Measurements from ENCODE around the gene TNRC6C.

Gene TNRC6C

DNA sequence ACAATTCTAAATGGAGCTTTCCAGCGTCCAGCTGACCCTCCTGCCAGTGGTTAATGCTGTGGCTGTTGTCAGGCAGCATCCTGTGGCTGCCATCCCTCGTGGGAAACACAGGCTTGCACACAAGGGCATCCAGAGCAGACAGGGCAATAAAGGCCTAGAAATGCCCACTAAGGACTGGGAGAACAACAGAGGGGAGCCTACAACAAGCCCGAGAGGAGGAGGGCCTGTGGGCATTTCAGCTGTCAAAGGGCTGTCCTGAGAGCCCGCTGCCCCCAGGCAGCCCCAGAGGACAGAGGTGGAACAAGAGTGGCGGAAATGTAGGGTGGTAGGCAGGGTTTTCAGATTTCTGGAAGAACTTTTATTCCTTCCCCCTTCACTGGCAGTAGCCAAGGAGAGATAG lies 81.1 kb downstream of the TNRC6C start:
- peaks cover 36% of the 10 kb centered on the region for H3K36me3 ChIP-seq (ENCODE audit: insufficient read depth, low read length)
- H3K27me3 ChIP-seq (ENCODE audit: insufficient read depth, low read length), result no peaks in the 10 kb centered on the region
- no peak overlapping the region for H3K4me3 ChIP-seq (ENCODE audit: low read length)
- no peaks in the 10 kb centered on the region for H3K9me3 ChIP-seq (ENCODE audit: low read length)
- H3K4me1 ChIP-seq (ENCODE audit: insufficient read depth, low read length), result no peaks in the 10 kb centered on the region
- no peak overlapping the region for H2AFZ ChIP-seq (ENCODE audit: low read depth, low read length)

DNA sequence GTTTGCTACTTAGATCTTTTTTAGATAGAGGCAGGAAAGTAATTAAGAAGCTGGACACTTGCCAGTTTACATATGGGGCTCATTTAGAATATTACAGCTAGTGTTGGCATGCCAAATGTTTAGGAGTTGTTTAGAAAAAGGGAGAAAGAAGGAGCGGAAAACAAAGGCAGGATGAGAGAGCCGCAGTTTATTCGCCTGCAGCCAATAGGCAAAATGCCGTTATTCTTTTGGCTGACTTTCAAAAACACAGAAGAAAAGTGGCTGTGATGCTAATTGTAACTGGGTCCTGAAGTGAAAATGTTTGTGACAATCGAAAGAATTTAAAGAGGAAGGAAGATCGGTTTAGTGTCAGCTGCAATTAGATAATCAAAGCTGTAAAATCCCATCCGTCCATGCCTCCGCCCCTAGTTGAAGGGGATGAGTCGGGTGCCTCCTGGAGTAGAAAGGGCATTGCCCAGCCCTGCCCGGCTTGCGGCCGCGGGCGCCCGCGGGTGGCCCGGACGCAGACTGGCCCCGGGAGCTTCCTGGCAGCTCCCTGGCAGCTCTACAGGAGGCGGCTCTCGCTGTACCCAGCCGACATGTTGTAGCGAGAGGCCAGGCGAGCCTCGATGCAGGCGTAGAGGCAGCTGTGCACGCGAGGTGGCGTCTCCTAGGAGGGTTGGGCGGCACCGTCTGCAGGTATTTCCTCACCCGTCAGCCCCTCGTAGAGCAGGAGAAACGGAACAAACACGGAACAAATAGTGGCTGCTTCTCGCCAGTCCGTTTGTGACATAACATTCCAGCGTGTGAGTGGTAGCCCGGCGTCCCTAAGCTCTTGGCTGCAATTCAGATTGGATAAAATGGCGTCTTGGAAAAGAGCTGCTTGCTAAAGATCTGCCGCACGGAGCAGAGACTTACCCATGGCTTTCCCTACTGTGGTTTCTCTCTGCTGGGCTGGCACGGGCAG lies 82.2 kb downstream of the TNRC6C start:
- H3K4me3 ChIP-seq (ENCODE audit: low read length), result no peak overlapping the region

DNA sequence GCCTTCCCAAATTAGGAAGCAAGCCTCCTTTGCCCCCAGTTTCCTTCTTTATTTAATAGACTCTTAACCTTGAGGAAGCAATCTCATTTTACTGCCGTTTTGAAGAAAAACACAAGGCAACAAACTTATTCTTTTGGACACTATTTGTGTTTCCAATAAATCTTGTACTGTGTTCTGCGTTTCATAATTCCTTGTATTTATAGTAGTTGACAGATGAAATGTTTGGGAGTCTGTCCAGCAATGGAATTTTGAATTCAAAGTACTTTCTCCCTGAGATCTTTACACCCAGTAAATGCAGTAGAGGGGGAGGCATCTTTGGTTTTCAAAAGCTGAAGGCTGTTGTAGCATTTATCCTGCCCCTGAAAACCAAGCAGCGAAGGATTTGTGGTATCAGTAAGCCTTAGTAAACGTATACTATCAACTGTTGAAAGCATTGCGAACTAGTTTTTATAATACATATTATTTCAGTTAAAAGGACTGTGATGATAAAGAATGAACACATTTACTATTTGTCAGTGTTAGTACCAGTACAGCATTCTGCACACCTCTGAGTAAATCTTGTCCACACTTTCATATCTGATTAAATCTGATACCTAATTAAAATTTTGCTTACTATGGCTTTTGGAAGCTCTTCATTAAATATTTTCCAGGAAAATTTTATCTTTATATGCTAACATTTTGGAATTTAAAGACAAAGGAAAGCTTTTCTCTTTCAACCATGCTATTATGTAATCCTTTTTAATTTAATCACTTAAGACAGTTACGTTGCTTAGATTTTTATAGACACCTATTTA lies 83.1 kb downstream of the TNRC6C start:
- Histone ChIP-seq H3K27me3 (ENCODE audit: insufficient read depth, low read length) (no peaks in the 10 kb centered on the region), H3K4me1 (ENCODE audit: insufficient read depth, low read length) (no peaks in the 10 kb centered on the region), H3K9me3 (ENCODE audit: low read length) (peaks cover 8% of the 10 kb centered on the region), H2AFZ (ENCODE audit: low read depth, low read length) (no peak overlapping the region), H3K36me3 (ENCODE audit: insufficient read depth, low read length) (peaks cover 32% of the 10 kb centered on the region), H3K4me3 (ENCODE audit: low read length) (no peak overlapping the region)

More for the DNA sequence above, 82.2 kb downstream of the TNRC6C start:
- H3K36me3 ChIP-seq (ENCODE audit: insufficient read depth, low read length), result peaks cover 34% of the 10 kb centered on the region
- H3K27me3 ChIP-seq (ENCODE audit: insufficient read depth, low read length), result no peaks in the 10 kb centered on the region
- H3K9me3 ChIP-seq (ENCODE audit: low read length), result peaks cover 8% of the 10 kb centered on the region
- no peaks in the 10 kb centered on the region for H3K4me1 ChIP-seq (ENCODE audit: insufficient read depth, low read length)
- no peak overlapping the region for H2AFZ ChIP-seq (ENCODE audit: low read depth, low read length)

DNA sequence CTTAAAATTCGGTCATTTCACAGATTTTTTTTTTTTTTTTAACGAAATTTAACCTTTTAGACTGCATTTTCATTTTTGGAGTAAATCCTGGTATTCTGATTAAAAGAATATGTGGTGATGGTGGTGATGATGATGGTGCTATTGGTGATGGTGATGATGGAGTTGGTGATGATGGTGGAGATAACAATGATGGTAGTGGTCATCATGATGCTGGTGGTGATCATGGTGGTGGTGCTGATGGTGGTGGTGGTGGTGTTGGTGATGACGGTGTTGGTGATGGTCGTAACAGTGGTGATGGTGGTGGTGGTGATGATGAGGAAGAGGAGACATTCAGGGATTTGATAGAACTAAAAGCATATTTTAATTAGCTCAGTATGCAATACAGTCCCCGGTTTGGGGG lies 84.0 kb downstream of the TNRC6C start:
- Histone ChIP-seq H3K4me3 (ENCODE audit: low read length) (no peak overlapping the region), H3K4me1 (ENCODE audit: insufficient read depth, low read length) (no peaks in the 10 kb centered on the region), H3K9me3 (ENCODE audit: low read length) (peaks cover 8% of the 10 kb centered on the region), H2AFZ (ENCODE audit: low read depth, low read length) (no peak overlapping the region), H3K36me3 (ENCODE audit: insufficient read depth, low read length) (peaks cover 25% of the 10 kb centered on the region), H3K27me3 (ENCODE audit: insufficient read depth, low read length) (no peaks in the 10 kb centered on the region)

DNA sequence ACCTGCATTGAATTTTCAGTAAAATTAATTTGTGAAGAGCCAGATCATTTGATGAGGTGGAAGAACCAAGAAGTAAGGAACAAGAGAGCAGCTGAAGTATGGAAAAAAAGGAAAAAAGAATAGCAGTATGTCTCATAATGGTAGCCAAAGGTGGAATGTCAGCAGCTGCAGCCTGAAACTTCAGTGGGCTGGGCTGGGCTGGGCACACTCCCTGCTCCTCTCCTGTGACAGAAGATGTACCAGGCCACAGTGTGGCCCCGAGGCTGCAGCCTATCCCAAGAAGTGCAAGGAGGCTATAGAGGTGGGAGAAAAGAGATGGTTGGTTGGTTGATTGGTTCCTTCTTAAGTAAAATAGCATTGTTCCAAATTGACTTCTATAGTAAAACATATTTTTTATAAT lies 84.5 kb downstream of the TNRC6C start:
- Histone ChIP-seq H2AFZ (ENCODE audit: low read depth, low read length) (no peak overlapping the region), H3K27me3 (ENCODE audit: insufficient read depth, low read length) (no peaks in the 10 kb centered on the region), H3K4me3 (ENCODE audit: low read length) (no peak overlapping the region), H3K36me3 (ENCODE audit: insufficient read depth, low read length) (peaks cover 25% of the 10 kb centered on the region), H3K4me1 (ENCODE audit: insufficient read depth, low read length) (no peaks in the 10 kb centered on the region), H3K9me3 (ENCODE audit: low read length) (peaks cover 8% of the 10 kb centered on the region)

DNA sequence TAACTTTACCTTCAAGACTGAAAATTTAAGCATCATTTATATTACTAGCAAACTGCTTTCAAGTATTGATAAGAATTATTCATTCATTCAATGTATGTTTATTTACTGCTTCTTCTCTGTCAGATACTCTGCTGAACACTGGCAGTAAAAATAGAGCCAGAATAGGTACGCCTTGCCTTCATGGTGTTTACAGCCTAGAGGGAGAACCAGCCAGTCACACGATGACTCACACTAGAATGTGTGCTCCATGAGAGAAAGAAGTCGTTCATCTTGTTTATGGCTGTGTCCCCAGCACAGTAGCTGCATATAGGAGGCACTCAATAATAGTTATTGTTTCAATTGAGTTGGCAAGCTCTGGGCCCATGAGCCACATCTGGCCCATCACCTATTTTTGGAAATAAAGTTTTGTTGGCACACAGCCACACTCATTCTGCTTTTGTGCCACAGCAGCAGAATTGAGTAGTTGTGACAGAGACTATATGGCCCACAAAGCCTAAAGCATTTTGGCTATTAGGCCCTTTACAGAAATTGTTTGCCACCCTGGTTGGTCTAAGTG lies 85.9 kb downstream of the TNRC6C start:
- H2AFZ ChIP-seq (ENCODE audit: low read depth, low read length), result no peak overlapping the region
- H3K4me1 ChIP-seq (ENCODE audit: insufficient read depth, low read length), result no peaks in the 10 kb centered on the region
- no peak overlapping the region for H3K4me3 ChIP-seq (ENCODE audit: low read length)
- H3K36me3 ChIP-seq (ENCODE audit: insufficient read depth, low read length), result peaks cover 29% of the 10 kb centered on the region
- H3K27me3 ChIP-seq (ENCODE audit: insufficient read depth, low read length), result no peaks in the 10 kb centered on the region
- H3K9me3 ChIP-seq (ENCODE audit: low read length), result peaks cover 8% of the 10 kb centered on the region

DNA sequence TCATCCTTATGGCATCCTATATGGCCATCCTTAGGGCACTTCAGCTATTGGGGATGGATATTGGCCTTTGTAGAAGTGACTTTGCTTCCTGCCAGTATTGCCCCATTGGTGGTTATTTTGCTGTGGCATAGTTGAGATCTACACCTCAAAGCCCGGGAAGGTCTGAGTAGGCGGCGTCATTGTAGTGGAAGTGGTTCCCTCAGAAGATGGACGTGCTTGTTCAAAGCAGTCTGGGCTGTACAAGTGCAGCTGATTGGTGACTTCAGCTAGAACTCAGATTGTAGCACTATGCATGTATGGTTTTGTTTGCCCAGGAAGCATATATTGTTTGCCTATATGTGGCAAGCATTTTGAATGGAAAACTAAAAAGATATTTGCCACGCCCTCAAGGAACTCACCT lies 86.8 kb downstream of the TNRC6C start:
- Histone ChIP-seq H3K27me3 (ENCODE audit: insufficient read depth, low read length) (no peaks in the 10 kb centered on the region), H3K9me3 (ENCODE audit: low read length) (peaks cover 8% of the 10 kb centered on the region), H3K4me1 (ENCODE audit: insufficient read depth, low read length) (no peaks in the 10 kb centered on the region), H2AFZ (ENCODE audit: low read depth, low read length) (no peak overlapping the region), H3K36me3 (ENCODE audit: insufficient read depth, low read length) (peaks cover 38% of the 10 kb centered on the region), H3K4me3 (ENCODE audit: low read length) (no peak overlapping the region)

DNA sequence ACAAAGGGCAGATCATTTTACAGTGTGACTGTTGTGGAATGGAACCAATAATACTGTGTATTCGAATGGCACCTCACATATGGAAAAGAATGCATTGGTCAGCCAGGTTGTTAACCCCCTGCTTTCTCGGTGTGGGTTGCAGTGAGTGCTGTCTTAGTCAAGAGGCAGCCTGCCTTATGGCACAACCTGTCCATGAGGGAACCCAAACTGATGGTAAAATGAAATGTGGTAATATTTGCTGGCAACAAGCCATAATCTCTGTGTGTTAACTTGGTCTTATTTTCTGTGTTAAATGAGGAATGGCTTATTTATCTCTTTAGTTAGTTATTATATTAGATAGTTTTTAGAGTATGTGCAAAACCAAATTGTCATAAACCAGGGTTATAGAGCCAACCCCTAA lies 88.4 kb downstream of the TNRC6C start:
- Histone ChIP-seq H3K9me3 (ENCODE audit: low read length) (peaks cover 8% of the 10 kb centered on the region), H3K4me3 (ENCODE audit: low read length) (no peak overlapping the region), H3K4me1 (ENCODE audit: insufficient read depth, low read length) (no peaks in the 10 kb centered on the region), H3K36me3 (ENCODE audit: insufficient read depth, low read length) (peaks cover 52% of the 10 kb centered on the region), H2AFZ (ENCODE audit: low read depth, low read length) (no peak overlapping the region), H3K27me3 (ENCODE audit: insufficient read depth, low read length) (no peaks in the 10 kb centered on the region)

DNA sequence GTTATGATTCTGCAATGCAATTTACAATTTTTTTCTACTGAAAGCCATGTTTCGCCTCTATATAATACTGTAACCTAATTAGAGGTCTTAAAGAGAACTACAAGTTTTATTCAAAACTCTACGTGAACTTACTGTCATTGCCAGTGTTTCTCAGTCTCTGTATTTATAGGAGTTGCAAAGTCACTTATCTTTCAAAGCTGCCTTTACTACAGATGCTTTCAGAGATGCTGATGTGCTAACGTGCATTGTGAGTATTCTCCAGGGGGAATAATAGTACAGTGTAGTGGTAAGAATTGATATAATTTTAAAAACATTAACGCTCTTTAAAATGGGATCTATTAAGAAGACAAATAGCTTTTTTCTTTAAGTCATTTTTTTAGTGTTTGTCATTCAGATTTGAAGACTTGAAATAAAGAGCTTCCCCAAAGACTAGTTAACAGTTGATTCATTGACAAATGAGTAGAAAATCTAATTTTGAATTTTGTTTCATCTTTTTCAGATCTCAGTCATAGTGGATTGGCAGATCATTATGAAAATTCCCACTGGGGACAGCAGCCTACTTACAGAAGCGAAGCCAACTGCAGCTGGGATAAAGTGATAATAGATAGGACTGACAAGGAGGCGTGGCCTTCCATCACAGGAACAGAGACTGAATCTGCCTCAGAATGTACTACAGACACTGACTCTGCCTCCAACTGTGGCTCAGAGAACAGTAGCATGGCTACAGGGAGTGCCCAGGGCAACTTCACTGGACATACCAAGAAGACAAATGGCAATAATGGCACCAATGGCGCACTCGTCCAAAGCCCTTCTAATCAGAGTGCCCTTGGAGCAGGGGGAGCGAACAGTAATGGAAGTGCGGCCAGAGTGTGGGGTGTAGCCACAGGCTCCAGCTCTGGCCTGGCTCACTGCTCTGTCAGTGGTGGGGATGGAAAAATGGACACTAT lies 90.1 kb downstream of the TNRC6C start:
- H3K36me3 ChIP-seq (ENCODE audit: insufficient read depth, low read length), result peaks cover 58% of the 10 kb centered on the region
- H3K4me3 ChIP-seq (ENCODE audit: low read length), result no peak overlapping the region

DNA sequence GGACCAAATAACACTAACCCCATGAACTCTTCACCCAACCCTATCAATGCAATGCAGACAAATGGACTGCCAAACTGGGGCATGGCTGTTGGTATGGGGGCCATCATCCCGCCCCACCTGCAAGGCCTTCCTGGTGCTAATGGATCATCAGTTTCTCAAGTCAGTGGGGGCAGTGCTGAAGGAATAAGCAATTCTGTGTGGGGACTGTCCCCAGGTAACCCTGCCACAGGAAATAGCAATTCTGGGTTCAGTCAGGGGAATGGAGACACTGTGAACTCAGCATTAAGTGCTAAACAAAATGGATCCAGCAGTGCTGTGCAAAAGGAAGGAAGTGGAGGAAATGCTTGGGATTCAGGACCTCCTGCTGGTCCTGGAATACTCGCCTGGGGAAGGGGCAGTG lies 91.1 kb downstream of the TNRC6C start:
- H3K27me3 ChIP-seq (ENCODE audit: insufficient read depth, low read length), result no peaks in the 10 kb centered on the region
- H3K4me3 ChIP-seq (ENCODE audit: low read length), result no peak overlapping the region
- peaks cover 8% of the 10 kb centered on the region for H3K9me3 ChIP-seq (ENCODE audit: low read length)
- no peaks in the 10 kb centered on the region for H3K4me1 ChIP-seq (ENCODE audit: insufficient read depth, low read length)
- H3K36me3 ChIP-seq (ENCODE audit: insufficient read depth, low read length), result peaks cover 62% of the 10 kb centered on the region
- no peak overlapping the region for H2AFZ ChIP-seq (ENCODE audit: low read depth, low read length)

More for the DNA sequence above, 90.1 kb downstream of the TNRC6C start:
- H3K4me1 ChIP-seq (ENCODE audit: insufficient read depth, low read length), result no peaks in the 10 kb centered on the region
- no peak overlapping the region for H2AFZ ChIP-seq (ENCODE audit: low read depth, low read length)
- no peaks in the 10 kb centered on the region for H3K27me3 ChIP-seq (ENCODE audit: insufficient read depth, low read length)
- peaks cover 8% of the 10 kb centered on the region for H3K9me3 ChIP-seq (ENCODE audit: low read length)

DNA sequence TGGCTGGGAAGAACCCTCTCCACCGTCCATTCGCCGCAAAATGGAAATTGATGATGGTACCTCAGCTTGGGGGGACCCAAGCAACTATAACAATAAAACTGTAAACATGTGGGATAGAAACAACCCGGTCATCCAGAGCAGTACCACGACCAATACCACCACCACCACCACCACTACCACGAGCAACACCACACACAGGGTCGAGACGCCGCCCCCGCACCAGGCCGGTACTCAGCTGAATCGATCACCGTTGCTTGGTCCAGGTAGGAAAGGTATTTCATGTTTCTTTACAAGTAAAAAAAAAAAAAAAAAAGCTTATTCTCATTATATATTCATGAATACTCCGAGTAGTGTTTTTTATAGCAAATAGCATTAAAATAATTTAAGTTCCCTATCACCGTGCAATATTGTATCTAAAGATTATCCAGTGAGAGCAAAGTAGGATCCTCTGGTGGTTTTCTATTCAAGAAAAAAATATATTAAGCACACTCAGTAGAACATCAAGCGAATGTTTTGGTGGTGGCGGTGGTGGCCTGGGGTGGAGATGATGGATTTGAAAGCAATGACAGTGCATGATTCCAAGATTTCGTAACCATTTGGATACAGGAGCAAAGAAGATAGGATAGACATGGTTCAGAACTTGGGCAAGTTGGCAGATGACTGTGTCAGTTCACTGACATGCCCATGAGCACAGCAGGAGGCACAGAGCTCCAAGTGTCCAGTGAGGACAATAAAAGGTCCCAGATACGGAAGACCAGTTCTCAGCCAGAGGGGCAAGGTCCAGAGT lies 92.9 kb downstream of the TNRC6C start:
- no peaks in the 10 kb centered on the region for H3K27me3 ChIP-seq (ENCODE audit: insufficient read depth, low read length)
- no peak overlapping the region for H3K4me3 ChIP-seq (ENCODE audit: low read length)
- H2AFZ ChIP-seq (ENCODE audit: low read depth, low read length), result no peak overlapping the region
- peaks cover 2% of the 10 kb centered on the region for H3K9me3 ChIP-seq (ENCODE audit: low read length)
- H3K4me1 ChIP-seq (ENCODE audit: insufficient read depth, low read length), result no peaks in the 10 kb centered on the region
- peaks cover 63% of the 10 kb centered on the region for H3K36me3 ChIP-seq (ENCODE audit: insufficient read depth, low read length)

Measured in neuron (in vitro differentiated cells).